Measurements from ENCODE around the gene CLIP1.

CLIP1 gene

GRCh38 chr12:122228092-122228491 is 194.4 kb downstream of the CLIP1 start:
- H2AFZ ChIP-seq (ENCODE audit: low read depth, low read length, severe bottlenecking) = no peak overlapping the region
- H3K27me3 ChIP-seq (ENCODE audit: low read length) = no peaks in the 10 kb centered on the region
- peaks cover 21% of the 10 kb centered on the region for H3K79me2 ChIP-seq (ENCODE audit: insufficient read depth, low read length)
- no peaks in the 10 kb centered on the region for H3K9me3 ChIP-seq (ENCODE audit: insufficient read depth, low read length)
- TF ChIP-seq EZH2phosphoT487 (conservative IDR thresholded peaks at IDR 0.05; ENCODE audit: low read length) = no peak
- no peak for TF ChIP-seq CTCF (IDR thresholded peaks at IDR 0.05; ENCODE audit: insufficient read depth, low read length, poor library complexity, severe bottlenecking)
- H3K4me2 ChIP-seq (ENCODE audit: low read depth, low read length, poor library complexity, severe bottlenecking) = no peak overlapping the region
- no peak overlapping the region for H3K4me3 ChIP-seq (ENCODE audit: insufficient read depth, low read length, poor library complexity, severe bottlenecking)
- H3F3A ChIP-seq (ENCODE audit: insufficient read depth) = peaks cover 3% of the 10 kb centered on the region; the same call in 1 of the 2 replicates
- H3K36me3 ChIP-seq (ENCODE audit: low read length) = peaks cover 2% of the 10 kb centered on the region; the same call in 1 of the 2 replicates
- no peak overlapping the region for H3K9ac ChIP-seq (ENCODE audit: low read length)
- no peaks in the 10 kb centered on the region for H4K20me1 ChIP-seq (ENCODE audit: low read depth, low read length)
- no peaks in the 10 kb centered on the region for H3K9me2 ChIP-seq (replicated peaks; ENCODE audit: insufficient read depth, low read length)
- no peak overlapping the region for H3K27ac ChIP-seq (ENCODE audit: low read depth, low read length)

GRCh38 chr12:122227341-122227740 is 195.1 kb downstream of the CLIP1 start:
- H3K9me3 ChIP-seq (ENCODE audit: insufficient read depth, low read length) = no peaks in the 10 kb centered on the region
- H3K36me3 ChIP-seq (ENCODE audit: low read length) = no peaks in the 10 kb centered on the region
- H3F3A ChIP-seq (ENCODE audit: insufficient read depth) = peaks cover 3% of the 10 kb centered on the region; the same call in 1 of the 2 replicates
- H3K4me3 ChIP-seq (ENCODE audit: insufficient read depth, low read length, poor library complexity, severe bottlenecking) = no peak overlapping the region
- no peak overlapping the region for H3K27ac ChIP-seq (ENCODE audit: low read depth, low read length)
- H3K4me2 ChIP-seq (ENCODE audit: low read depth, low read length, poor library complexity, severe bottlenecking) = no peak overlapping the region
- no peak overlapping the region for H2AFZ ChIP-seq (ENCODE audit: low read depth, low read length, severe bottlenecking)
- H3K79me2 ChIP-seq (ENCODE audit: insufficient read depth, low read length) = peaks cover 21% of the 10 kb centered on the region
- no peak overlapping the region for H3K9ac ChIP-seq (ENCODE audit: low read length)
- H4K20me1 ChIP-seq (ENCODE audit: low read depth, low read length) = no peaks in the 10 kb centered on the region
- H3K27me3 ChIP-seq (ENCODE audit: low read length) = no peaks in the 10 kb centered on the region
- no peaks in the 10 kb centered on the region for H3K9me2 ChIP-seq (replicated peaks; ENCODE audit: insufficient read depth, low read length)
- TF ChIP-seq CTCF (IDR thresholded peaks at IDR 0.05; ENCODE audit: insufficient read depth, low read length, poor library complexity, severe bottlenecking) (no peak), EZH2phosphoT487 (conservative IDR thresholded peaks at IDR 0.05; ENCODE audit: low read length) (no peak)

DNA sequence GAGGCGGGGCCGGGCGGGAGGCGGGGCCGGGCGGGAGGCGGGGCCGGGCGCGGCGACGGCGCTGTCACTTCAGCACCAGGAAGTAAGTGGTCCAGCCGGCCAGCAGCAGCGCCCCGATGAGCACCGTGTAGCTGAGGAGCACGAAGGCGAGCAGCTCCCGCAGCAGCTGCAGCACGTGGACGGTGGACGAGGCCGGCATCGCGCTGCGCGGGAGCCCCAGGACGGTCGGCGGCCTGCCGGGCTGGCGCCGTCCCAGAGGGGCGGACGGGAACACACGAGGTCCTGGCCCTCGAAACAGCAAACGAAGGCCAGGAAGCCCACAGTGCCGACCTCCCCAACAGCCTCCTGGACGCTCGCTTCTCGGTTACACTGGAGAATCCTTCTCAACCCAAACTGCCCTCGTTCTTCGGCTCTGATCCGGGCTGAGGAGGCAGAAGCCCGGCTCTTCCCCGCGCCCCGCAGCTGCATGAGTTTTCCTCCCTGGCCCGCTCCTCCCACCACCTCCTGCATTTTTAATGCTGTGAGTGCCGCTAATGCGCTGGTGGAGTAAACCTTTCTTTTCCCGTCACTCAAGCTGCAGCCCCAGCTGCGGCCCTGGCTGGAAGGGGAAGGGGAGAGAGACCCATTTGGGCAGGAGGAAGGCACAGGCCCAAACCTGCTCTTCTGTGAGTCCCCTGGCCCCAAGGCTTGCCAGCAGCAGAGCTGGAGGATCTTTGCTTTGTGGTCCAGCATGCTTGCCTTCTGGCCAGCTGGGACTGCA is 195.9 kb downstream of the CLIP1 start:
- no peaks in the 10 kb centered on the region for H3K27me3 ChIP-seq (ENCODE audit: low read length)
- TF ChIP-seq CTCF (IDR thresholded peaks at IDR 0.05; ENCODE audit: insufficient read depth, low read length, poor library complexity, severe bottlenecking) (no peak), EZH2phosphoT487 (conservative IDR thresholded peaks at IDR 0.05; ENCODE audit: low read length) (no peak)
- no peaks in the 10 kb centered on the region for H3K36me3 ChIP-seq (ENCODE audit: low read length)
- peak overlapping the region; percentile 56 for H3K4me2 ChIP-seq (ENCODE audit: low read depth, low read length, poor library complexity, severe bottlenecking)
- no peaks in the 10 kb centered on the region for H3K9me3 ChIP-seq (ENCODE audit: insufficient read depth, low read length)
- H2AFZ ChIP-seq (ENCODE audit: low read depth, low read length, severe bottlenecking) = peak overlapping the region; percentile 44
- H4K20me1 ChIP-seq (ENCODE audit: low read depth, low read length) = no peaks in the 10 kb centered on the region
- H3F3A ChIP-seq (ENCODE audit: insufficient read depth) = peaks cover 3% of the 10 kb centered on the region; the same call in 1 of the 2 replicates
- H3K4me3 ChIP-seq (ENCODE audit: insufficient read depth, low read length, poor library complexity, severe bottlenecking) = peak overlapping the region; percentile 48
- peak overlapping the region; percentile 51 for H3K9ac ChIP-seq (ENCODE audit: low read length)
- H3K9me2 ChIP-seq (replicated peaks; ENCODE audit: insufficient read depth, low read length) = no peaks in the 10 kb centered on the region
- H3K27ac ChIP-seq (ENCODE audit: low read depth, low read length) = no peak overlapping the region
- H3K79me2 ChIP-seq (ENCODE audit: insufficient read depth, low read length) = peaks cover 27% of the 10 kb centered on the region
